Adipose tissue (tissue), 3 donors: ENCODE data around the gene OR52K2. TPM values are rescaled to one million over a fixed set of nuclear protein-coding genes. Genes with fewer than 3 reads are reported as not detected.
"Not testable (repeated sequence)": the region's sequence is repeated elsewhere in the genome, so short reads cannot be mapped to it uniquely, and the experiment has no call there.

ENCODE experiments used
- H3K27ac ChIP-seq: one replicate; pipeline ENCODE4 v1.5.1; 2013; ENCODE audit warnings: low read depth, low read length
- WGBS, 3 donors: extraction: QIAGEN DNeasy Blood & Tissue Kit; methylation state at CpG; one replicate each; pipeline ENCODE4 v1.1.7; 2013; 5-methylcytosine and 5-hydroxymethylcytosine counted together
- polyA plus RNA-seq, 3 donors: library from polyadenylated mRNA; stranded (reverse); fragments of 200-250 nt; gene quantifications; one replicate each; pipeline ENCODE4 v1.2.3, GENCODE V29; 2013
- donor health status: healthy with polysubstance abuse.
- donor health status: Bipolar disorder and iron deficiency.
- donor health status: healthy.

Gene OR52K2
- polyA plus RNA-seq = not detected

DNA sequence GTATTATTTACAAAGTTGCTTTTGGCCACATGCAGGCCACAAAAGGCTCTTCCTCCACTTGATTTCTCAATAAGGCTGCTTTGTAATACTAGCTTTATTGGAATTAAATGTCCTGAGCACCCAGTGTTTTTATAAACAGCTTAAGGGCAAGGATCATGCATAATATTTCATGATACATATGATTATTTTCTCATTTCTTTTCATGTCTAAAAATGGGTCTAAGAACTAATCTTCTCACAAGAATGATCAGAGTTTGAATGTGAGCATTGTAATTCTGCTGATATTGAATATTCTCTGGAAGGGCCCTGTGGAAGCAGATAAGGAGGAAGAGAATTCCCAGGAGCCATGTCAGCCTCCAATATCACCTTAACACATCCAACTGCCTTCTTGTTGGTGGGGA lies at the start of gene OR52K2:
OR52K2 (plus strand) TSS at position 301 of the 400 bp plus-strand sequence; CDS start at position 346, 45 bp downstream.
- H3K27ac ChIP-seq = no peak within 1 kb of the TSS

DNA sequence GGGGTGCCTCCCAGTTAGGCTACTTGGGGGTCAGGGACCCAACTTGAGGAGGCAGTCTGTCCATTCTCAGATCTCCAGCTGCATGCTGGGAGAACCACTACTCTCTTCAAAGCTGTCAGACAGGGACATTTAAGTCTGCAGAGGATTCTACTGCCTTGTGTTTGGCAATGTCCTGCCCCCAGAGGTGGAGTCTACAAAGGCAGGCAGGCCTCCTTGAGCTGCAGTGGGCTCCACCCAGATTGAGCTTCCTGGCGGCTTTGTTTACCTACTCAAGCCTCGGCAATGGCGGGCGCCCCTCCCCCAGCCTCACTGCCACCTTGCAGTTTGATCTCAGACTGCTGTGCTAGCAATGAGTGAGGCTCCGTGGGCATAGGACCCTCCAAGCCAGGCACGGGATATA lies 42.9 kb upstream of the OR52K2 start:
- WGBS, 3 donors = 86 to 100% (median 86%) methylated on average over 2 to 6 of the region's 6 CpGs
- not testable (repeated sequence) for H3K27ac ChIP-seq

DNA sequence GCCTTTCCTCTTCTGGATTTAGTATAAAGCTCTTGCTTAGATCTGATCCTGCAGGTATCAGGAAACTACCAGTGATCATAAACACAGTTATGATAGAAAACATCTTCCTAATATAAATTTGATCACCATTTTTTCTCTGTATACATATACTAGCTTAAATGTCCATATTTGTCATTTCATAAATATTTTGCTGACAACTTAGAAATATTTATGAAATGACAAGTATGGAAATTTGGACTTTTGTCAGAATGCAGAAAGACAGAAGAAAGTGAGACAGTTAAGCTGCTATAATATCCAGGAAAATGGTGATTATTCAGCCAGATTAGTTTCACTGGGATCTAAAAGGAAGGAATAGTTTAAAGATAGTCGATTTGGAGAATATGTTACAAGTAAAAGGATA lies 32.8 kb upstream of the OR52K2 start:
- 52 to 69% (median 57%) methylated on average over 1 of the region's 1 CpG for WGBS, 3 donors
- no peak overlapping the region for H3K27ac ChIP-seq

DNA sequence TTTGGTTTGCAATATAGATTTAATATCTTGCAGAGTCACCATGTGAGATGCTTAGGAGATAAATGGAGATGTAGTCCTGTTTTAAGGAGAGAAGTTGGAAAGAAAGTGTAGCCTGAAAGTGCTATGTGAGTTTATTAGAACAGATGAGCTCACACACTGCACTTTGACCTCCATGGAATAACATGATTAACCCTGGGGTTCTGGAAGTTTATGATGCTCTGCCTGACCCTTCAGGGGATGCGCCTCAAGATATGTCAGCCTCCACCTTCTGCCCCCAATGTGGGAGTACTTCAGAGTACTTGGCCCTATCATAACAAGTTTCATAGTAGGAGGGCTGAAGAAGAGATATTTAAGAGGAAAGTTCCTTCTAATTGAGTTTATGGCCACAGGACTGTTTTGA lies 32.3 kb upstream of the OR52K2 start:
- no peak overlapping the region for H3K27ac ChIP-seq
- 59 to 75% (median 62%) methylated on average over 1 of the region's 1 CpG for WGBS, 3 donors

DNA sequence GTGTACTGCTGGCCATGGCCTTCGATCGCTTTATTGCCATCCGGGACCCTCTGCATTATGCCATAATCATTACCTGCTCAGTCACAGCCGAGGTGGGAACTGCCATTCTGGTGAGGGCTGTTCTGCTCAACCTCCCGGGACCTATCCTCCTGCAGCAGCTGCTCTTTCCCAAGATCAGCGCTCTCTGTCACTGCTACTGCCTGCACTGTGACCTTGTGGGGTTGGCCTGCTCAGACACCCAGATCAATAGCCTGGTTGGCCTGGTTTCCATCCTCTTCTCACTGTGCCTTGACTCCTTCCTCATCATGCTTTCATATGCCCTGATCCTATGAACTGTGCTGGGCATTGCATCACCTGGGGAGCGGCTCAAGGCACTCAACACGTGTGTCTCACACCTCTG lies 30.7 kb upstream of the OR52K2 start:
- WGBS, 3 donors = 29 to 85% (median 80%) methylated on average over 8 of the region's 8 CpGs
- H3K27ac ChIP-seq = no peak overlapping the region

DNA sequence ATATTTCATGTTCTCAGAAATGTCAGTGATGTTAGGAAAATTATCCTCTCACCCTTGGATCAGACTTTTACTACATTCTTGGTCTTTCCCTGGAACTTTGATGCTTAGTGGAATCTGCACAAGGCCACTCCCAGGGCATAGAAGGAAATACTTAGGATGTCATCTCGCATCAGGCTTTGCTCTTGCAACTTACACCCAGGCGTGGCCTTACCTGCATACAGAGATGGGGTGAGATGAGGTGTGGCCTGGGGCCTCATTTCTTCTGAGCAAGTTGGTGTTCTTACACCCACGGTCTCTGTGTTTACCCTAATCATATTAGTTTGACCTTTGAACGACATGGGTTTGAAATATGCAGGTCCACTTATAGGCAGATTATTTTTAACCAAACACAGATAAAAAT lies 19.0 kb upstream of the OR52K2 start:
- 48 to 77% (median 61%) methylated on average over 4 of the region's 4 CpGs for WGBS, 3 donors

DNA sequence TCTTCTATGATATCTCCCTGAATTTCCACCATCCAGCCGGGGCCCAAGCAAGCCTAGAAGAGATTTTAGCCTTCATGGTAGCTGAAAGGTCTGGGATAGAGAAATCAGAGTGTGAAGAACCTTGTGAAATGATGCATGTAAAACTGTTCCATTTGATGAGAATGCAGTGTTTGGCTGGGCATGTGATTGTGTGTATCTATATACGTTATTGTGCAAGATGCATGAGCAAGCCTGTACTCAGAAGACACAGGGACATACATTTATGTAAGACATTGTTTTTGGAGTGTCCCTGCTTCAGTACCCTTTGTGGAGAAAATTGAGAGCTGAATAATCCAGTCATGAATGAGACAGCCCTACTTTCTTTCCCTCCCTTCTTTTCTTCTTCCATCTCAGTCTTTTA lies 15.2 kb upstream of the OR52K2 start:
- no peak overlapping the region for H3K27ac ChIP-seq
- WGBS, 3 donors = 46 to 74% (median 63%) methylated on average over 2 of the region's 2 CpGs

More for the DNA sequence above, 19.0 kb upstream of the OR52K2 start:
- no peak overlapping the region for H3K27ac ChIP-seq

DNA sequence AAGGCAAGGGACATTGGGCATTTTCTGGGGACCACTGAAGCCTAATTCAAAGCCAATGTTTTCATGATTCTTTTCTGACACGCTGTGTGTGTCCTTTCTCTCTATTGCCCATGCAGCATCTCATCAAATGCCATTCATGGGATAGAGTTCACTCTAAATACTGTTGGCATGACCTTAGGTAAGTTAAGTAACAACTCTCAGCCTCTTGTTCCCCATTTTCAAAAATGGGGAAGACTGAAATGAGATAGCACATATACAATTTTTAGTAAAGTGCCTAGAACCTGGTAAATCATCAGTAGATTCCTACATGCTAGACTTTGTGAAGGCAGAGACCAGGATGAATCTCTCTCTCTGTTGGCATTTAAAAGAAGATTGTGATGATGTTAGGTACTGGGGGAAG lies 12.7 kb upstream of the OR52K2 start:
- 69 to 81% (median 75%) methylated on average over 1 of the region's 1 CpG for WGBS, 3 donors
- no peak overlapping the region for H3K27ac ChIP-seq

DNA sequence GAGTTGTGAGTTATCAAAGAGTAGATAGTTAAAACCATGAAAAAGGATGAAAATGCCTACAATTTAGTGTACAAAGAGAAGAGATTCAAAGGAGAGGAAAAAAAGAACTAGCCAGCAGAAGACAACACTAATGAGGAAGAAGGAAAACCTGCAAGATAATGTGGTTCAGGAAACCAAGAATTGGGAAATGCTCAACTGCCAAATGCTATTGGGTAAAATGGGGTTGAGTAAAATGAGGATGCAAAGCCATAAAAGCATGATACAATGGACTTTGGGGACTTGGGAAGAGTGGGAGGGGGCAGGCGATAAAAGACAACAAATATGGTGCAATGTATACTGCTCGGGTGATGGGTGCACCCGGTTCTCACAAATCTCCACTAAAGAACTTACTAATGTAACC lies 7.6 kb upstream of the OR52K2 start:
- 53 to 82% (median 54%) methylated on average over 3 of the region's 3 CpGs for WGBS, 3 donors
- H3K27ac ChIP-seq = no peak overlapping the region

DNA sequence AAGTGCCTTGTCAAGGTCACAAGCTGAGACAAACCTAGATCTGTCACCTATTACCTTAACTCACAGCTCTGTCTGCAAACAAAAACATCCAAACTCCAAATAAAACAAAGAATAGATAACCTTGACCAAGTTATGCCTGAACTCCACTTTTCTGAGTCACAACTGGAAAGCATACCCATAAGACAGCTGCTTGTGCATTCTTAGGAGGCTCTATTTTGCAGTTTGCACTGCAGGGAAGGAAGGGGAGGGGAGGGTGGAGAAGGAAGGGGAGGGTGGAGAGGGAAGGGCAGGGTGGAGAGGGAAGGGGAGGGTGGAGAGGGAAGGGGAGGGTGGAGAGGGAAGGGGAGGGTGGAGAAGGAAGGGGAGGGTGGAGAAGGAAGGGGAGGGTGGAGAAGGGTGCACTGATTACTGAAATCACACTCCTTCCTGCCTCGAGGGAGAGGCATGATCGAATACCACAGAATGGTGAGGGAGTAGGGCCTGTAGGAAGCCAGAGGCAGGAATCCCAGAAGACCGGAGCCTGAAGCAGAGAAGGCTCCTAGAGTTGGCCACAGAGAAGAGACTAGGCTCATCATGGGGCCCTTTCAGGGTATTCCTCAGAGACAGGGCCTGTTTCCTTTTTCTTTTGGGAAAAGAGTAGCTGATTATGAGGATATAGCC lies 5.7 kb upstream of the OR52K2 start:
- H3K27ac ChIP-seq = no peak overlapping the region
- 17 to 65% (median 31%) methylated on average over 3 of the region's 3 CpGs for WGBS, 3 donors

DNA sequence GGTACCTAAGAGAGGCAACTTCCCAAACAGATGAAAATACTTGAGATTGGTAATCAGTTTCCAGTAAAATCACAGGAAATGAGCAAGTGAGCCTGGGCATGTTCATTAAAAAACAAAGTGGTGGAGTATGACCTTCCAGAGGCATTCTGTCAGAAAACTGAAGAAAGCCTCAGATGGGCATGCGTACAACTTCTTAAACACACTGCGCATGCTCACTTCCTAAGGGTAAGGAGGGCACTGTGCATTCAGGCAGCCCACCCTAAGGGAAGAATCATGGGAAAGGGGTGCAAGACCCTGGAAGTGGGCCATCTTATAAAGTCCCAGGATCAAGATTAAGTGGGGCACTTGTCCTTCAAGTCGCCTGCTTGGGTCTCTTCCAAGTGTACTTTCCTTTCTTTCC lies 4.0 kb downstream of the OR52K2 start:
- H3K27ac ChIP-seq = no peak overlapping the region
- 80 to 91% (median 84%) methylated on average over 3 of the region's 3 CpGs for WGBS, 3 donors

DNA sequence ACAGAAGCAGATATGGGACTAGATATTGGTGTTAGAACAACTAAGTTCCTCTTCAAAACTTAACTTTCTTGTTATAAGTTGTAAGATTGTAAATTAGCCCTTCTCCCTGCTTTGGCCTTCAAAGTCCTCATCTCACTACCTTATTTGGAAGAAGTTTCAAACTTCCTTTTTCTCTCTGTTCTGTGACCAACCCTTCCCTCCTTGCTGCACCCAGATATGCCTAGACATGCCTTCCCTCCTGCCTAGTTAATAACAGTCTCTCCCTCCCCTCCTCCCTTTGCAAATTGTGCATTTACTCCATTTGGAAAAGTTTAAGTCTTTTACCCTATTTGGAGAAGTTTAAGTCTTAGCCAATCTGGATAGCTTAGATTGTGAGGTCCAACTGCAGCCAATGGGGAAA lies 4.9 kb downstream of the OR52K2 start:
- no peak overlapping the region for H3K27ac ChIP-seq

DNA sequence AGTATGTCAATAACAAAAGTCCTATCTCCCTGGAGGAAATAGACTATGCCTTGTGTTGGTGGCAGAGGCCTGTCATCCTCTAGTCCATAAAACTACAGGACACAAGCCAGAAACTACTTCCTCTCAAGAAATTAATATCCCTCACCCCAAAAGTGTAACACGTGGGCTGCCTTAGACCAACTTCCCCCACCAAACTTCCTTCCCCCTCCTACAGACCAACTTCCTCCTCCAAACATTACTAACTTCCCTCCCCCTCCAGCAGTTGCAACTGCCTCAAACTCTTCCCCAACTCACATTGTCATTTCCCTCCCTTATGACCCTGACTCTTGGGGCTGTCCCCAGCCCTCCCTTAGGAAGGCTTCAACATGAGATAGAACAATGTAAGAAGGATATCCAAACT lies 6.3 kb downstream of the OR52K2 start:
- H3K27ac ChIP-seq = no peak overlapping the region
- WGBS, 3 donors = 15 to 44% (median 23%) methylated on average over 1 of the region's 1 CpG

DNA sequence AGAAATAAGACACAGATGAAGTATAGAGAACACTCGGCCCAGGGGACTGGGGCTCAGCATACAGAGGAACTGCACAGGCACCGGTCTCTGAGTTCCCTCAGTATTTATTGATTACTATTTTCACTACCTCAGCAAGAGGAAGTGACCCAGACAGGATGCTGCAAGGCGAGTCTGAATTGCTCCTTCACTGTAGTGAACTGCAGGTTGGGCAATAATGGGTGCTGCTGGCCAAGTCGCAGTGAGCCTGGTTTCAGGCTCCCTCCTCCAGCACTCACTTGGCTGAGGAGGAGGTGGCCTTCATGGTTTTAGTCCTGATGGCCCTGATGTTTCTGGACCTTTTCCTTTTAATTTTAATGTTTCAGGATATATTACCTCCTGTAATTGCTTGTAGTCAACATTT lies 10.4 kb downstream of the OR52K2 start:
- no peak overlapping the region for H3K27ac ChIP-seq
- WGBS, 3 donors = 22 to 43% (median 24%) methylated on average over 4 of the region's 4 CpGs

DNA sequence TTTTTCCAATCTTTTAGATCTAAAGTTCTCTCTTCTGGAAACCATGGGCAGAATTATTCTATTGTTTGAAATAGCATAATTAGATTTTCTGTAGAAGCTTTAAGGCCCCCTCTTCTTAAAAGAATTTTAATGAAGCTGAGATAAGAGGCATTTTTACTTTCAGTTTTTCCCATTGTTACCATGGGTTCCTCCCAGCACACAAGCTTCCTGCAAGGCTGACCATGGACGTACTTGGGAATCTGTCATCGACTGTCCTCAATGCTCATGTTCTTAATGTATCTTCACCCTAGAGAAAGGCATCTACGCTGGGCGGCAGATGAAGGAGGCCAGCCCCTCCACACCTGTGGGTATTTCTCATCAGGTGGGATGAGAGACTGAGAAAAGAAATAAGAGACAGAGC lies 11.1 kb downstream of the OR52K2 start:
- 74 to 84% (median 75%) methylated on average over 4 of the region's 4 CpGs for whole genome bisulfite sequencing, 3 donors
- H3K27ac ChIP-seq = no peak overlapping the region

DNA sequence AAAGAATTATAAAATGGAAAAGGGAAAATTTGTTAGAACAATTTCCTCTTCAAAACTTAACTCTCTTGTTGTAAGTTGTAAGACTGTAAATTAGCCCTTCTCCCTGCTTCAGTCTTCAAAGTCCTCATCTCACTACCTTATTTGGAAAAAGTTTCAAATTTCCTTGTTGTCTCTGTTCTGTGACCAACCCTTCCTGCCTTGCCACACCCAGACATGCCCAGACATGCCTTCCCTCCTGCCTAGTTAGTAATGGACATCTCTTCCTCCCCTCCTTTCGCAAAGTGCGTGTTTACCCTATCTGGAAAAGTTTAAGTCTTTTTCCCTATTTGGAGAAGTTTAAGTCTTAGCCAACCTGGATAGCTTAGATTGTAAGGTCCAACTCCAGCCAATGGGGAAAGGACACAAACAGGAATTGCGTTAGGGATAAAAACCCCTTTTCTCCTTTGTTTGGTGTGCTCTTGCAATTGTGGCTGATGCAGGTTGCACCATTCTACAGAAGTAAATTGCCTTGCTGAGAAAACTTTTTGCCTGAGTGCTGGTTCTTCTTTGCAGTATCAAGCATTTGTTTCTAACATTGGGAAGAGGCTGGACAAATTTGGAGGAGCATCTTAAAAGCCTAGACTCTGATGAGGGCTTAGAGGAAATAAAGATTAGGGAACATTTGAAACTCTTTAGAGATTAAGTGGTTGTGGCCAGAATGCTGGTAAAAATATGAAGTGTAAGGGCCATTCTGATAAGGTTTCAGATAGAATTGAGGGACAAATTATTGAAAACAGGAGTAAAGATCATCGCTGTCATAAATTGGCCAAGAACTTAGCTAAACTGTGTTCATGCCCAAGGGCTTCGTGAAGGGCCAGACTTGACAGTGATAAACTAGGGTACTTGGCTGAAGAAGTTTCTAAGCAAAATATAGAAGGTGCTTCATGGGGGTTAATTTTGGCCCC lies 15.4 kb downstream of the OR52K2 start:
- H3K27ac ChIP-seq = no peak overlapping the region
- WGBS, 3 donors = 92% methylated on average over 5 of the region's 5 CpGs

DNA sequence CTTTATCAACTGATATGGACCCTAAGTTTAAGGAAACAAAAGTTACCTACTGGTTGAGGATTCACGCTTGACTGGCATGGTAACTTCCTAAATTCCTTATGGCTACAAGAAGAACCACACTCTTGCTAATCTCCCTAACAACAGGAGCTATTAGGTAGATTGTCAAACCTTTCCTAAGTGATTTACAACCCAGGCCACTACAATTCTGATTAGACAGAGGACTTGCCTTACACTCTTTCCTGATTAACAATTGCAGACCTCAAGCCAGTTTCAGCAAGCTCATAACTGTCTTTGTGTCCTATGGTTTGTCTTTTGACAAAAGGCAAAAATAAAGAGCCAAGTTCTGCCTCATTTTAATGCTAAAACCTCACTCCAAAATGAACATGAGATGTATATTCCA lies 16.3 kb downstream of the OR52K2 start:
- WGBS, 3 donors = 91 to 100% (median 91%) methylated on average over 1 of the region's 1 CpG
- no peak overlapping the region for H3K27ac ChIP-seq

DNA sequence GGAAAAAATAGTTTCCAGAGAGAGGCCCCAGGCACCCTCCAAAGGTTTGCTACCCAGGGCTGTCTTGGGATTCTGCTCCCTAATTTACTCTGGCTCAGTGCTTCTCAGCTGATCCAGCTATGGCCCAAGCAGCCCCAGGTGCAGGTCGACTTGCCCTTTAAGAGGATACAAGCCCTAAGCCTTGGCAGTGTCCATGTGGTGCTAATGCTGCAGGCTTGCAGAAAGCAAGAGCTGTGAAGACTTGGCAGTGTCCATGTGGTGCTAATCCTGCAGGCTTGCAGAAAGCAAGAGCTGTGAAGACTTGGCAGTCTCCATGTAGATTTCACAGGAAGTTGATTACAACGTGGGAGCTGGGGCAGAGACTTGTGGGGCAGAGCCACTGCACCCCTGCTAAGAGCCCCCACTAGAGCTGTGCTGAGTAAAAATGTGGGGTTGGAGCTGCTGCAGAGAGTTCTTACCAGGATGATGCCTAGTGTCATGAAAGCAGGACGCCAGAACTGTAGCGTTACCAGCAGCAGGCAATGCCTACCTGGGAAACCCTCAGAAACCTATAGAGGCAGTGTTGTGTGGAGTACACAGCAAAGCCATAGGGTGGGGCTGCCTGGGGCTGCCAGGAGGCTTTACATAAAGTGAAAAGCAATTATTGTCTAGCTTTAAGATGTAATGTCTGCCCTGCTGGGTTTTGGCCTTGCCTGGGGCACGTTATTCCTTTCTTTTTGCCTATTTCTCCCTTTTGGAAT lies 17.2 kb downstream of the OR52K2 start:
- no peak overlapping the region for H3K27ac ChIP-seq
- 54 to 61% (median 57%) methylated on average over 5 of the region's 5 CpGs for WGBS, 3 donors

DNA sequence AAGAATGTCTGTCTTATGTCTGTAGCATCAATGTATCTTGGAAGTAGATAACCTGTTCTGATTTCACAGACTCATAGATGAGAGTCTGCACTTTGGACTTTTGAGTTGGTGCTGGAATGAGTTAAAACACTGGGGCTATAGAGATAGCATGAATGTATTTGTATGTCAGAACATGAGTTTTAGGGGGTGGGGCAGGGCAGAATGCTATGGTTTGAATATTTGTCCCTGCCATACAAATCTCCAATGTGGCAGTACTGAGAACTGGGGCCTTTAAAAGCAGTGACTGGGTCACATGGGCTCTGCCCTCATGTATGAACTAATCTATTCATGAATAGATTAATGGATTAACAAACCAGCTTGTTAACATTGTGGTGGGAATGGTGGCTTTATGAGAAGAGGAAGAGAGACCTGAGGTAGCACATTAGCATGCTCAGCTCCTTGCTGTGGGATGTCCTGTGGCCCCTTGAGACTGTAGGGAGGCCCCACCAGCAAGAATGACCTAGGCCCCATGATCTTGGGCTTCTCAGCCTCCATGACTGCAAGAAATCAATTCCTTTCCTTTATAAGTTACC lies 17.9 kb downstream of the OR52K2 start:
- no peak overlapping the region for H3K27ac ChIP-seq
